ENCODE data around the gene GREB1L. TPM values are rescaled to one million over a fixed set of nuclear protein-coding genes. Genes with fewer than 3 reads are reported as not detected.

GREB1L gene
- total and polyA plus RNA-seq, 10 of the 15 experiments (the other 5 are each of a cell fraction or from before 2014, with no cell fraction given) = under 0.01 to 0.11 (median 0.03) TPM; not detected in 1

- intact Hi-C loops (cut with micrococcal nuclease; ENCODE audit: unreplicated experiment) = no loop called here
- no peak for DNase-seq (ENCODE audit: low read depth, low spot score)
- Histone ChIP-seq H2AFZ (ENCODE audit: control insufficient read depth, low read depth, low read length) (no peak overlapping the region), H3K27ac (ENCODE audit: control insufficient read depth, insufficient read depth) (no peak overlapping the region), H3K4me3 (no peak overlapping the region), H3K27me3 (replicated peaks in 1 of 2; ENCODE audit: control insufficient read depth in 2 of 2, insufficient read depth in 2 of 2, low read length in 1 of 2) (no peaks in the 10 kb centered on the region), H3K4me2 (ENCODE audit: control insufficient read depth, insufficient read depth) (no peak overlapping the region), H3K4me1 (ENCODE audit: control insufficient read depth, insufficient read depth, low read length) (no peaks in the 10 kb centered on the region), H3K9me3 (replicated peaks; ENCODE audit: control insufficient read depth, insufficient read depth, low read length) (no peaks in the 10 kb centered on the region), H3K36me3 (ENCODE audit: control insufficient read depth in 2 of 2, insufficient read depth in 2 of 2, low read length in 1 of 2) (no peaks in the 10 kb centered on the region), H3K79me2 (ENCODE audit: control insufficient read depth, insufficient read depth, low read length) (no peaks in the 10 kb centered on the region), H4K20me1 (ENCODE audit: control insufficient read depth, insufficient read depth) (no peaks in the 10 kb centered on the region), H3K9ac (ENCODE audit: control insufficient read depth, insufficient read depth, low read length) (no peak overlapping the region)
- ChIA-PET POLR2A (no interaction called here), CTCF (no interaction called here), RAD21 (ENCODE audit: unreplicated experiment) (no interaction called here), SMC1A (ENCODE audit: uncharacterized antibody, unreplicated experiment) (no interaction called here)
- WGBS (ENCODE audit: insufficient coverage, insufficient replicate concordance, low lambda C conversion rate, missing lambda C conversion rate) = 14% methylated on average over 2 of the region's 2 CpGs
- no TSS peak for BruUV-seq (replicated peaks)
- ATAC-seq = no peak
- TF ChIP-seq BCLAF1 (IDR thresholded peaks at IDR 0.05) = no peak
- in situ Hi-C loops (cut with MboI) = no loop called here
- no peak for FAIRE-seq
These were observed 89.0 kb downstream of the GREB1L start for GRCh38 chr18:21331065-21331464.

- H3K36me3 ChIP-seq (ENCODE audit: control insufficient read depth in 2 of 2, insufficient read depth in 2 of 2, low read length in 1 of 2) = no peaks in the 10 kb centered on the region
- no peak overlapping the region for H3K9ac ChIP-seq (ENCODE audit: control insufficient read depth, insufficient read depth, low read length)
- ATAC-seq (no peak), FAIRE-seq (no peak), DNase-seq (ENCODE audit: low read depth, low spot score) (no peak)
- no TSS peak for BruUV-seq (replicated peaks)
- TF ChIP-seq KLF5 (IDR thresholded peaks at IDR 0.05; ENCODE audit: partially characterized antibody) (no peak), BMI1 (IDR thresholded peaks at IDR 0.05; ENCODE audit: borderline replicate concordance) (no peak), RELA (IDR thresholded peaks at IDR 0.05; ENCODE audit: borderline replicate concordance, partially characterized antibody) (no peak), IKZF1 (conservative IDR thresholded peaks at IDR 0.05) (no peak), CHD4 (IDR thresholded peaks at IDR 0.05) (no peak), BCL3 (IDR thresholded peaks at IDR 0.05; ENCODE audit: borderline replicate concordance, insufficient read depth, low read depth, low read length, poor library complexity, severe bottlenecking) (no peak)
- no peaks in the 10 kb centered on the region for H3K27me3 ChIP-seq (replicated peaks in 1 of 2; ENCODE audit: control insufficient read depth in 2 of 2, insufficient read depth in 2 of 2, low read length in 1 of 2)
- in situ Hi-C loops (cut with MboI) (no loop called here), intact Hi-C loops (cut with micrococcal nuclease; ENCODE audit: unreplicated experiment) (no loop called here)
- H3K9me3 ChIP-seq (replicated peaks; ENCODE audit: control insufficient read depth, insufficient read depth, low read length) = no peaks in the 10 kb centered on the region
- no peak overlapping the region for H3K27ac ChIP-seq (ENCODE audit: control insufficient read depth, insufficient read depth)
- H3K79me2 ChIP-seq (ENCODE audit: control insufficient read depth, insufficient read depth, low read length) = no peaks in the 10 kb centered on the region
- H3K4me1 ChIP-seq (ENCODE audit: control insufficient read depth, insufficient read depth, low read length) = no peaks in the 10 kb centered on the region
- RAD21 ChIA-PET (ENCODE audit: unreplicated experiment) = no interaction called here
- no peaks in the 10 kb centered on the region for H4K20me1 ChIP-seq (ENCODE audit: control insufficient read depth, insufficient read depth)
- POLR2A ChIA-PET = no interaction called here
- SMC1A ChIA-PET (ENCODE audit: uncharacterized antibody, unreplicated experiment) = no interaction called here
- no peak overlapping the region for H3K4me3 ChIP-seq
- no peak overlapping the region for H2AFZ ChIP-seq (ENCODE audit: control insufficient read depth, low read depth, low read length)
- H3K4me2 ChIP-seq (ENCODE audit: control insufficient read depth, insufficient read depth) = no peak overlapping the region
- CTCF ChIA-PET = no interaction called here
- WGBS (ENCODE audit: insufficient coverage, insufficient replicate concordance, low lambda C conversion rate, missing lambda C conversion rate) = 34% methylated on average over 5 of the region's 5 CpGs
These were observed 94.0 kb downstream of the GREB1L start for GRCh38 chr18:21335927-21336488.

All from GM12878 (cell line).